Endodermal cell (in vitro differentiated cells): ENCODE results near the gene SKP2. TPM values are rescaled to one million over a fixed set of nuclear protein-coding genes. Genes with fewer than 3 reads are reported as not detected.

Experiments
- DNase-seq: peaks from one replicate; pipeline ENCODE4 v3.0.0-alpha.2; 2017
- H3K27ac ChIP-seq: 2 replicates; pipeline ENCODE4 v1.5.1; 2013; ENCODE audit warnings: mild to moderate bottlenecking, low read depth, low read length, moderate library complexity
- H3K27me3 ChIP-seq: 2 replicates; pipeline ENCODE4 v1.6.1; 2013; ENCODE audit warnings: mild to moderate bottlenecking, low read length, moderate library complexity; ENCODE audit not compliant: insufficient read depth, control insufficient read depth, poor library complexity, severe bottlenecking
- H3K36me3 ChIP-seq: 2 replicates; pipeline ENCODE4 v1.7.0; 2013; ENCODE audit warnings: mild to moderate bottlenecking, low read length, moderate library complexity; ENCODE audit not compliant: control insufficient read depth, insufficient read depth
- H3K4me1 ChIP-seq: one replicate; pipeline ENCODE4 v1.7.0; 2013; ENCODE audit warnings: low read length; ENCODE audit not compliant: control insufficient read depth, insufficient read depth
- H3K4me3 ChIP-seq: 2 replicates; pipeline ENCODE4 v1.5.1; 2013; ENCODE audit warnings: mild to moderate bottlenecking, low read length, moderate library complexity
- H3K9ac ChIP-seq: 2 replicates; pipeline ENCODE4 v1.6.1; 2013; ENCODE audit warnings: mild to moderate bottlenecking, low read length, moderate library complexity; ENCODE audit not compliant: poor library complexity, severe bottlenecking; ENCODE audit errors: extremely low read depth
- H3K9me3 ChIP-seq: 2 replicates; pipeline ENCODE4 v1.6.1; 2013; ENCODE audit warnings: mild to moderate bottlenecking, low read length, moderate library complexity; ENCODE audit not compliant: control insufficient read depth
- H3K27ac Mint-ChIP-seq: 2 replicates; pipeline ENCODE4 v1.8.0; 2020; ENCODE audit warnings: mixed read lengths
- H3K27me3 Mint-ChIP-seq: 2 replicates; pipeline ENCODE4 v1.8.0; 2021; ENCODE audit warnings: mild to moderate bottlenecking, mixed read lengths; ENCODE audit not compliant: insufficient read depth
- H3K36me3 Mint-ChIP-seq: 2 replicates; pipeline ENCODE4 v1.8.0; 2020; ENCODE audit warnings: low read depth, mixed read lengths
- H3K4me1 Mint-ChIP-seq: 2 replicates; pipeline ENCODE4 v1.8.0; 2020; ENCODE audit warnings: mixed read lengths
- H3K4me3 Mint-ChIP-seq: 2 replicates; pipeline ENCODE4 v1.8.0; 2020; ENCODE audit warnings: mild to moderate bottlenecking, moderate library complexity, mixed read lengths
- H3K9me3 Mint-ChIP-seq: 2 replicates; pipeline ENCODE4 v1.8.0; 2020; ENCODE audit warnings: mild to moderate bottlenecking, mixed read lengths
- WGBS, 2 experiments: methylation state at CpG; one replicate each; pipeline versions ENCODE4 v1.1.5 to v1.1.7; 2013; ENCODE audit warnings: missing lambda C conversion rate in 2 of 2, mixed read lengths in 1 of 2; ENCODE audit not compliant: insufficient coverage in 1 of 2, insufficient read length in 1 of 2; 5-methylcytosine and 5-hydroxymethylcytosine counted together
- total RNA-seq, 2 donors: library from RNA; stranded (reverse); fragmentation: NEBNext Ultra II Directional in 1 of 2; extraction: Animal tissue kit (Norgen Biotek cat#: 25700) in 1 of 2; gene quantifications; 2 replicates in 1 of 2; 3 replicates in 1 of 2; pipeline ENCODE4 v1.2.1, GENCODE V29; 2021
- TF ChIP-seq, protein P1 (sequence below): fragments of 200-600 bp; sonication (generic); conservative IDR thresholded peaks from 2 replicates; pipeline ENCODE4 v1.5.0; 2021; ENCODE audit warnings: antibody characterized with exemption, mild to moderate bottlenecking

Gene SKP2
- total RNA-seq, 2 donors from 2014 or later = 82.2 to 91.1 TPM

DNA sequence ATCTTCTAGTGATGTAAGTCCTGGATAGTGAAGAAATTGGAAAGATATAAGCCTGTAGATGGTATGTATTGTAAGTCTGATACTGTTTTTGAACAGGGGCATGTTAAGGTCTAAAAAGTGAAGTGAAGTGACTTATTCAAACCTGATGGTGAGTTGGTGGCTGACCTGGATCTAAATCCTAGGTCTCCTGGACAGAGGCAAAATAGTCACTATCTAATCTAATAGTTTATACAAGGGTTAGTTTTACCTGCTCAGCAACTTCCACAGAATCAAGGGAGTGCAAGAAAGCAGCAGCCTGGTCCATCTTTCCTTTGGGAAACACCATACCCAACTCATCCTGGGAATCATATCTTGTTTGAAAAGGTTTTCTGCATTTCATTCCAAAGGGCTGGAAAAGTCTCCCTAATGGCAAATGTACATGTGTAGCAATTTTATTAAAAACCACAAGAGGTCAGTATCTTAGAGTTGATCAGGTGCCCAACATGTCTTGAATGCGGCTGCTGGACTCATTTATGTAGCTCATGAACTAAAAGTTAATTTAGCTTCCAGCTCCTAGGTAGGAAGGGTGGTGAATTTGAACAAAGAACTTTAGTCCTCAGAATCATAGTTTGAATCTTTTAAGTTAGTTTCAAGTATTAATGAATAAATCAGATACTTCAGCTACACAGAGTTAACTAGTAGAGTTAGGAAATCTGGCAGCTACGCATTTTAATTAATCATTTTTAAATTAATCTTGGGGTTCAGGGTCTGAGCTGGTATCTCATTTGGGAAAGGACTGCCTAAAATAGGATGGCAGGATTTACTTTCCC, 26.0 kb downstream of the SKP2 start:
- Mint-ChIP-seq H3K4me1 (no peaks in the 10 kb centered on the region), H3K27ac (no peak overlapping the region)
- no peak overlapping the region for H3K4me3 ChIP-seq

DNA sequence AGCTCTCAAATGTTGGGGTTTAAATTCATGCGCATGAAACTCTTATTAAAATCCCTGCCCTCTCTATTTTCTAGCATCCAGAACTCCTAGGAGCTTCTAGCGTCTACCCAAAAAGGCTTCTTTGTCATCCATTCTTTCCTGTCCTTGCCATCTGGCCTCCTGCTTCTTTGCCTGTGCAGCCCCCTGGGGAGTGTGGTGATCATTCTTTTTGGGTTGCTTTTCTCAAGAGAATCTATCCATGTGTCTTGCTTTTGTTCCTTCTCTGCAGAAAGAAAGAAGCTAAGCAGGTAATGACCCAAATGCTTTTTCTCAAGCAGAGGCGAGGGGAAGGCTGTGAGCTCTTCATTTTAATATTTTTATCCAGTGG, 26.6 kb downstream of the SKP2 start:
- Mint-ChIP-seq H3K4me1 (no peaks in the 10 kb centered on the region), H3K9me3 (no peaks in the 10 kb centered on the region), H3K4me3 (no peak overlapping the region), H3K27ac (no peak overlapping the region), H3K36me3 (peaks cover 64% of the 10 kb centered on the region), H3K27me3 (no peaks in the 10 kb centered on the region)
- H3K9ac ChIP-seq = no peak overlapping the region
- peaks cover 92% of the 10 kb centered on the region for H3K36me3 ChIP-seq
- no peaks in the 10 kb centered on the region for H3K9me3 ChIP-seq
- no peaks in the 10 kb centered on the region for H3K27me3 ChIP-seq
- no peaks in the 10 kb centered on the region for H3K4me1 ChIP-seq
- no peak overlapping the region for H3K27ac ChIP-seq
- WGBS, 2 experiments = 94 to 100% methylated on average over 1 to 3 of the region's 3 CpGs
- TF ChIP-seq, protein P1, sequence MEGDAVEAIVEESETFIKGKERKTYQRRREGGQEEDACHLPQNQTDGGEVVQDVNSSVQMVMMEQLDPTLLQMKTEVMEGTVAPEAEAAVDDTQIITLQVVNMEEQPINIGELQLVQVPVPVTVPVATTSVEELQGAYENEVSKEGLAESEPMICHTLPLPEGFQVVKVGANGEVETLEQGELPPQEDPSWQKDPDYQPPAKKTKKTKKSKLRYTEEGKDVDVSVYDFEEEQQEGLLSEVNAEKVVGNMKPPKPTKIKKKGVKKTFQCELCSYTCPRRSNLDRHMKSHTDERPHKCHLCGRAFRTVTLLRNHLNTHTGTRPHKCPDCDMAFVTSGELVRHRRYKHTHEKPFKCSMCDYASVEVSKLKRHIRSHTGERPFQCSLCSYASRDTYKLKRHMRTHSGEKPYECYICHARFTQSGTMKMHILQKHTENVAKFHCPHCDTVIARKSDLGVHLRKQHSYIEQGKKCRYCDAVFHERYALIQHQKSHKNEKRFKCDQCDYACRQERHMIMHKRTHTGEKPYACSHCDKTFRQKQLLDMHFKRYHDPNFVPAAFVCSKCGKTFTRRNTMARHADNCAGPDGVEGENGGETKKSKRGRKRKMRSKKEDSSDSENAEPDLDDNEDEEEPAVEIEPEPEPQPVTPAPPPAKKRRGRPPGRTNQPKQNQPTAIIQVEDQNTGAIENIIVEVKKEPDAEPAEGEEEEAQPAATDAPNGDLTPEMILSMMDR = no peak
- H3K4me3 ChIP-seq = no peak overlapping the region
- no peak for DNase-seq

More for the DNA sequence above, 26.0 kb downstream of the SKP2 start:
- no peak overlapping the region for H3K27ac ChIP-seq
- DNase-seq = no peak
- H3K4me1 ChIP-seq = no peaks in the 10 kb centered on the region
- H3K9me3 ChIP-seq = no peaks in the 10 kb centered on the region
- WGBS, 2 experiments = 94 to 100% methylated on average over 1 to 2 of the region's 2 CpGs
- peaks cover 97% of the 10 kb centered on the region for H3K36me3 ChIP-seq
- H3K36me3 Mint-ChIP-seq = peaks cover 64% of the 10 kb centered on the region
- H3K27me3 ChIP-seq = no peaks in the 10 kb centered on the region
- H3K9ac ChIP-seq = no peak overlapping the region
- H3K9me3 Mint-ChIP-seq = no peaks in the 10 kb centered on the region
- H3K27me3 Mint-ChIP-seq = no peaks in the 10 kb centered on the region
- TF ChIP-seq, protein P1 = peak; percentile 44
- H3K4me3 Mint-ChIP-seq = no peak overlapping the region

DNA sequence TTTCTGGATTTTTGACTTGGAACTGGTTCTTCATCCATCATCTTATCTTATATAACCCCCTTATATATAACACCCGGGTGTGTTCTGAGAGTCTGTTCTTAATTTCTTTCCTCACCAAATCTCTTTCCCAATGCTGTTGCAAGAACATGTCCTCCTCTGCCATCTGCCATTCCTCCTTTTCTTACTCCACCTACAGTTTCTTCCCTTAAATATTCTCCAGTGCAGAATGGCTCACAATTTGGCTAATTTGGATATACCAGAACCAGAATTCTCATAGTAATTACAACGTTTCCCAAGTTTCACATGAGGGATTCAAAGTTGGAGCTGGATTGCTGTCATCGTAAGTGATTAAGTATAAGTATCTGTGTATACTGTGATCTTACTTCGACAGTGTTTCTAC, 28.0 kb downstream of the SKP2 start:
- H3K4me1 Mint-ChIP-seq = no peaks in the 10 kb centered on the region
- Histone ChIP-seq H3K9me3 (peaks cover 6% of the 10 kb centered on the region), H3K4me1 (no peaks in the 10 kb centered on the region), H3K36me3 (peaks cover 83% of the 10 kb centered on the region), H3K4me3 (no peak overlapping the region), H3K9ac (no peak overlapping the region), H3K27ac (no peak overlapping the region), H3K27me3 (no peaks in the 10 kb centered on the region)
- no peak overlapping the region for H3K4me3 Mint-ChIP-seq
- DNase-seq = no peak
- WGBS, 2 experiments = 96 to 100% methylated on average over 3 to 4 of the region's 4 CpGs
- no peak overlapping the region for H3K27ac Mint-ChIP-seq
- peaks cover 7% of the 10 kb centered on the region for H3K9me3 Mint-ChIP-seq
- H3K36me3 Mint-ChIP-seq = peaks cover 62% of the 10 kb centered on the region
- TF ChIP-seq, protein P1 = no peak
- no peaks in the 10 kb centered on the region for H3K27me3 Mint-ChIP-seq
